HepG2 (cell line): Measurements from ENCODE around the gene MYOM1. TPM values are rescaled to one million over a fixed set of nuclear protein-coding genes. Genes with fewer than 3 reads are reported as not detected.

Experiments
- ATAC-seq: fragments of 200-7000 bp; cut with Tn5 transposase; 3 replicates; pipeline ENCODE4 v1.9.1; 2020; ENCODE audit warnings: mild to moderate bottlenecking, moderate library complexity
- BruUV-seq: library from RNA; stranded (reverse); fragments of 400-500 nt; replicated peaks from 2 replicates; lab custom pipeline; 2021; lab: Mats Ljungman, UMichigan
- CTCF ChIA-PET: fragments of 300-600 bp; formaldehyde crosslinking; extraction: SDS; loops from one replicate; lab custom pipeline; 2021; ENCODE audit warnings: low total read pairs, inconsistent platforms, low intra/inter-chr PET ratio; lab: Yijun Ruan, JAX
- POLR2A ChIA-PET: fragments of 350-600 bp; sonication (Branson Sonifier 250); formaldehyde crosslinking; loops from one replicate; lab custom pipeline; 2020; ENCODE audit warnings: antibody characterized with exemption, inconsistent platforms; lab: Yijun Ruan, JAX
- DNase-seq: peaks from one replicate; pipeline ENCODE4 v3.0.0-alpha.2; 2015; ENCODE audit warnings: low spot score
- FAIRE-seq: peaks from 3 replicates; lab custom pipeline; 2011; peaks lifted over from hg19 to GRCh38; lab: Jason Lieb, UNC
- H2AFZ ChIP-seq: one replicate; pipeline ENCODE4 v1.6.1; 2011; ENCODE audit warnings: low read length, inconsistent platforms
- H3K27ac ChIP-seq: fragments of 300-600 bp; 3 replicates; pipeline ENCODE4 v1.8.0; 2011; ENCODE audit warnings: mixed run types, mild to moderate bottlenecking, mixed read lengths, low read length, inconsistent platforms; ENCODE audit not compliant: insufficient read depth; ENCODE audit errors: extremely low read length
- H3K27me3 ChIP-seq, 2 experiments: fragments of 200-600 bp in 1 of 2; 2 replicates in 1 of 2; 3 replicates in 1 of 2; pipeline versions ENCODE4 v1.6.0 to v1.8.0; 2011; ENCODE audit warnings: low read length in 2 of 2, mild to moderate bottlenecking in 2 of 2, moderate library complexity in 2 of 2, inconsistent platforms in 1 of 2; ENCODE audit not compliant: insufficient read depth in 2 of 2, control insufficient read depth in 1 of 2
- H3K36me3 ChIP-seq, 2 experiments: fragments of 200-600 bp in 1 of 2; replicated peaks in 1 of 2; 2 replicates in 1 of 2; 3 replicates in 1 of 2; pipeline versions ENCODE4 v1.5.1 to v1.8.0; 2011; ENCODE audit warnings: low read length in 2 of 2, inconsistent platforms in 1 of 2; ENCODE audit not compliant: insufficient read depth in 2 of 2, control insufficient read depth in 1 of 2
- H3K4me1 ChIP-seq: 2 replicates; pipeline ENCODE4 v1.5.1; 2012; ENCODE audit warnings: low read length, inconsistent platforms; ENCODE audit not compliant: insufficient read depth
- H3K4me2 ChIP-seq: 2 replicates; pipeline ENCODE4 v1.6.0; 2011; ENCODE audit warnings: low read depth, low read length, inconsistent platforms
- H3K4me3 ChIP-seq, 3 experiments: fragments of 200-600 bp in 1 of 3; sonication (generic), shearing (Covaris generic) in 1 of 3; replicated peaks in 1 of 3; 2 replicates each; pipeline ENCODE4 v1.5.1; 2011 to 2016; ENCODE audit warnings: low read length in 3 of 3, inconsistent platforms in 2 of 3, low read depth in 2 of 3, mild to moderate bottlenecking in 2 of 3, control low read depth in 1 of 3, mixed read lengths in 1 of 3; ENCODE audit not compliant: insufficient read depth in 1 of 3
- H3K79me2 ChIP-seq: one replicate; pipeline ENCODE4 v1.6.1; 2011; ENCODE audit warnings: low read length, inconsistent platforms; ENCODE audit not compliant: insufficient read depth
- H3K9ac ChIP-seq: 2 replicates; pipeline ENCODE4 v1.6.0; 2011; ENCODE audit warnings: mild to moderate bottlenecking, low read depth, low read length, inconsistent platforms; ENCODE audit not compliant: insufficient read depth
- H3K9me3 ChIP-seq: 2 replicates; pipeline ENCODE4 v1.5.1; 2012; ENCODE audit warnings: mild to moderate bottlenecking, low read length
- H4K20me1 ChIP-seq: 2 replicates; pipeline ENCODE4 v1.6.0; 2011; ENCODE audit warnings: inconsistent platforms, mild to moderate bottlenecking, low read length, moderate library complexity; ENCODE audit not compliant: insufficient read depth
- CEBPG ChIP-seq: IDR thresholded peaks from 2 replicates; pipeline ENCODE4 v1.6.1; 2016
- GABPB1 ChIP-seq: IDR thresholded peaks from 2 replicates; pipeline ENCODE4 v1.6.1; 2016; ENCODE audit warnings: mild to moderate bottlenecking, missing genetic modification reagents, moderate library complexity, missing compliant biosample characterization
- PHB2 ChIP-seq: fragments of 450-650 bp; IDR thresholded peaks from 2 replicates; pipeline ENCODE4 v1.6.1; 2018; ENCODE audit not compliant: partially characterized antibody
- ZBTB38 ChIP-seq: sonication (generic); formaldehyde crosslinking; IDR thresholded peaks from 2 replicates; pipeline ENCODE4 v1.5.1; 2020; ENCODE audit warnings: mild to moderate bottlenecking, missing genetic modification reagents
- ZNF577 ChIP-seq: sonication (generic); formaldehyde crosslinking; IDR thresholded peaks from 2 replicates; pipeline ENCODE4 v1.4.0; 2020; ENCODE audit warnings: mild to moderate bottlenecking, low read depth, missing genetic modification reagents, borderline replicate concordance
- ZNF883 ChIP-seq: sonication (generic); formaldehyde crosslinking; IDR thresholded peaks from 2 replicates; pipeline ENCODE4 v1.5.1; 2020; ENCODE audit warnings: mild to moderate bottlenecking, missing genetic modification reagents; ENCODE audit errors: not compliant biosample characterization
- WGBS: methylation state at CpG from one replicate; pipeline ENCODE4 v1.1.6; 2017; ENCODE audit warnings: low lambda C conversion rate; 5-methylcytosine and 5-hydroxymethylcytosine counted together
- in situ Hi-C: cut with HindIII; loops from 2 replicates; pipeline ENCODE4 v1.10.0; 2017; ENCODE audit warnings: low pct_unique_long_range_greater_than_20kb; ENCODE audit not compliant: extremely low pct_ligation_motif_present
- intact Hi-C: fragments of 100-400 bp; cut with micrococcal nuclease; formaldehyde crosslinking; loops from one replicate; pipeline ENCODE4 v1.10.0; 2022; ENCODE audit not compliant: unreplicated experiment
- polyA plus RNA-seq, 8 experiments: library from polyadenylated mRNA; depleted of rRNA in 3 of 8; stranded (reverse) in 7 of 8; unstranded in 1 of 8; fragments of >200 nt; fragmentation: Illumina TruSeq in 4 of 8; extraction: Trizol in 4 of 8; gene quantifications; 2 replicates each; pipeline versions ENCODE4 v1.2.1 to v1.2.3, GENCODE V29; 2011 to 2016; ENCODE audit warnings: low read depth in 4 of 8, missing spikeins in 1 of 8, mixed read lengths in 1 of 8; ENCODE audit not compliant: insufficient read depth in 1 of 8
- total RNA-seq, 5 experiments: library from RNA; depleted of rRNA; stranded (reverse); fragments of >200 nt; fragmentation: Illumina TruSeq; extraction: Trizol; gene quantifications; 2 replicates each; pipeline ENCODE4 v1.2.3, GENCODE V29; 2016; ENCODE audit warnings: low read depth in 1 of 5
- TF ChIP-seq, protein P1 (sequence below), 2 experiments: fragments of 450-650 bp in 1 of 2; sonication (generic) in 1 of 2; formaldehyde crosslinking; IDR thresholded peaks; 2 replicates each; pipeline versions ENCODE4 v1.5.0 to v1.8.0; 2020 to 2022; ENCODE audit warnings: mild to moderate bottlenecking in 1 of 2, missing genetic modification reagents in 1 of 2
- TF ChIP-seq, protein P2 (sequence below): sonication (generic); formaldehyde crosslinking; IDR thresholded peaks from 2 replicates; pipeline ENCODE4 v1.4.0; 2020; ENCODE audit warnings: missing genetic modification reagents

MYOM1 gene
- total and polyA plus RNA-seq, 2 of the 13 experiments (the other 11 are each of a cell fraction or from before 2014, with no cell fraction given), result 0.46 to 0.98 TPM

DNA sequence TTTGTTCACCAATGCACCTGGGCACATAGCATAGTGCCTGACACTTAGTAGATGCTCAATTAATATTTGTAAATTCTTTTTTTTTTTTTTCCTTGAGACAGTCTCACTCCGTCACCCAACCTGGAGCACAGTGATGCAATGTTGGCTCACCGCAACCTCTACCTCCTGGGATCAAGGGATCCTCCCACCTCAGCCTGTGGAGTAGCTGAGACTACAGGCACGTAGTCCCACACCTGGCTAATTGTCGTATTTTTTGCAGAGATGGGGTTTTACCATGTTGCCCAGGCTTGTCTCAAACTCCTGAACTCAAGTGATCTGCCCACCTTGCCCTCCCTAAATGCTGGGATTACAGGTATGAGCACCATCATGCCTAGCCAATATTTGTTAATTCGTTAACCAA lies 183.7 kb downstream of the MYOM1 start:
- in situ Hi-C loops (loop anchor here (25.0 kb wide), 1 partner anchor 576 kb away; no protein-coding TSS in a partner anchor), intact Hi-C loops (loop anchor here (2.0 kb wide), 1 partner anchor 49 kb away; no protein-coding TSS in a partner anchor)
- ATAC-seq (no peak), FAIRE-seq (no peak), DNase-seq (no peak)
- Histone ChIP-seq H3K9ac (no peak overlapping the region), H3K79me2 (no peaks in the 10 kb centered on the region), H2AFZ (no peak overlapping the region), H3K4me2 (no peak overlapping the region), H3K9me3 (no peaks in the 10 kb centered on the region), H3K4me1 (peaks cover 57% of the 10 kb centered on the region), H4K20me1 (no peaks in the 10 kb centered on the region), H3K27ac (peak overlapping the region; percentile 73), H3K4me3 (no peak overlapping the region), H3K36me3 (no peaks in the 10 kb centered on the region), H3K27me3 (no peaks in the 10 kb centered on the region; a peak in 1 of 5 replicates)
- CTCF ChIA-PET, result no interaction called here
- POLR2A ChIA-PET, result interaction anchor here (1.5 kb wide), 1 partner anchor 25 kb away, joined by 7 read pairs; no protein-coding TSS in a partner anchor
- BruUV-seq, result no TSS peak
- peak; percentile 83 for TF ChIP-seq ZBTB38
- peak; percentile 68 for TF ChIP-seq CEBPG (CRISPR knock-in tag)
- no peak for TF ChIP-seq PHB2
- 0 out of 2 replicates have a peak, but pooled peaks have one; percentile 13 for TF ChIP-seq GABPB1 (CRISPR knock-in tag)
- no peak for TF ChIP-seq ZNF577
- TF ChIP-seq, protein P1, sequence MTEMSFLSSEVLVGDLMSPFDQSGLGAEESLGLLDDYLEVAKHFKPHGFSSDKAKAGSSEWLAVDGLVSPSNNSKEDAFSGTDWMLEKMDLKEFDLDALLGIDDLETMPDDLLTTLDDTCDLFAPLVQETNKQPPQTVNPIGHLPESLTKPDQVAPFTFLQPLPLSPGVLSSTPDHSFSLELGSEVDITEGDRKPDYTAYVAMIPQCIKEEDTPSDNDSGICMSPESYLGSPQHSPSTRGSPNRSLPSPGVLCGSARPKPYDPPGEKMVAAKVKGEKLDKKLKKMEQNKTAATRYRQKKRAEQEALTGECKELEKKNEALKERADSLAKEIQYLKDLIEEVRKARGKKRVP (CRISPR knock-in tag; IDR thresholded peaks at IDR 0.05), result peak in 1 of 2 experiments; percentile 24; a peak in 1 of 4 replicates
- TF ChIP-seq, protein P2, sequence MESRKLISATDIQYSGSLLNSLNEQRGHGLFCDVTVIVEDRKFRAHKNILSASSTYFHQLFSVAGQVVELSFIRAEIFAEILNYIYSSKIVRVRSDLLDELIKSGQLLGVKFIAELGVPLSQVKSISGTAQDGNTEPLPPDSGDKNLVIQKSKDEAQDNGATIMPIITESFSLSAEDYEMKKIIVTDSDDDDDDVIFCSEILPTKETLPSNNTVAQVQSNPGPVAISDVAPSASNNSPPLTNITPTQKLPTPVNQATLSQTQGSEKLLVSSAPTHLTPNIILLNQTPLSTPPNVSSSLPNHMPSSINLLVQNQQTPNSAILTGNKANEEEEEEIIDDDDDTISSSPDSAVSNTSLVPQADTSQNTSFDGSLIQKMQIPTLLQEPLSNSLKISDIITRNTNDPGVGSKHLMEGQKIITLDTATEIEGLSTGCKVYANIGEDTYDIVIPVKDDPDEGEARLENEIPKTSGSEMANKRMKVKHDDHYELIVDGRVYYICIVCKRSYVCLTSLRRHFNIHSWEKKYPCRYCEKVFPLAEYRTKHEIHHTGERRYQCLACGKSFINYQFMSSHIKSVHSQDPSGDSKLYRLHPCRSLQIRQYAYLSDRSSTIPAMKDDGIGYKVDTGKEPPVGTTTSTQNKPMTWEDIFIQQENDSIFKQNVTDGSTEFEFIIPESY, result peak; percentile 57; the same call in 1 of the 2 replicates
- TF ChIP-seq ZNF883 (CRISPR knock-in tag), result no peak
- 95% methylated on average over 5 of the region's 5 CpGs for WGBS
